ENCODE data around the gene PLK3.
"Not testable (repeated sequence)": the region's sequence is repeated elsewhere in the genome, so short reads cannot be mapped to it uniquely, and the experiment has no call there.

Gene PLK3

GRCh38 chr1:44799770-44800584 is at the start of gene PLK3:
Gene PLK3, plus strand, starts transcription at chr1:44800377. Its CDS starts 87 bp downstream, at chr1:44800464.
- peak; percentile 98 for DNase-seq

GRCh38 chr1:44757420-44757819 is 42.8 kb upstream of the PLK3 start:
- DNase-seq = no peak

DNA sequence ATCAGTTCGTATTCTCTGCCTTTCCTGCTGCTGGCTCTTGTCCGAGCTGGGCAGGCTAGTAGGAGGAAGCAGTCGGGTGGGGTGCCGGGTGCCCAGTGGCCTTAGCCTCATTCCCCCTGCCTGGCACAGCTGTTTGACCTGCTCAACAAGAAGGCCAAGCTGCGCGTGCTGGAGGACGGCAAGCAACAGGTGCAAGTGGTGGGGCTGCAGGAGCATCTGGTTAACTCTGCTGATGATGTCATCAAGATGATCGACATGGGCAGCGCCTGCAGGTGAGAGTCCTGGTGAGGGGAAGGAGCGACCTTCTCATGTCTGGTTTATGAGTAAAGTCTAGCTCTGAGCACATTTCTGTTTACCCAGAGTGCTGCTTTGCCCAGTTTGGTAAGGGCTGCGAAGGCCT is 41.1 kb upstream of the PLK3 start:
- DNase-seq = no peak

DNA sequence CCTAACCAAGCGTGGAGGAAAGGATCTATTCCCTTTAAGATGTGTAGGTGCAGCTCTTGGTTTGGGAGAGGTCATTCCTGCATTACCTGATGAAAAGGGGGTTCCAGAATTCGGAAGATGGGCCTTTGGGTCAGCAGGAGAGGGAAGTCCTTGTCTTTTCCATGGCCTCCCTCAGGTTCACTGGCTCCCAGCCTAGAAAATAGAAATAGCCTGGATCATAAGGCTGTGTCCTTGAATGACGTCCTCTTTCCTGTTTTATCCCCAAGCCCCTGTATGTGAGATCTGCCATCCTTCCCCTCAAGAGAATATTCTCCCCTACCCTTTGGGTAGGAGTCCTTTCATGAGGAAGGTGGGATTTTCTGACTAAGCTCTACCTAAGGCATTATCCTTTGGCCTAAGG is 39.3 kb upstream of the PLK3 start:
- DNase-seq = no peak

- not testable (repeated sequence) for DNase-seq
Observed at GRCh38 chr1:44766421-44766820, 33.8 kb upstream of the PLK3 start.

GRCh38 chr1:44775078-44775929 is 24.9 kb upstream of the PLK3 start, which contains the start of gene RPS8:
Gene RPS8, plus strand, starts transcription at chr1:44775540. Its CDS starts 57 bp downstream, at chr1:44775597.
- peak; percentile 84 for DNase-seq

GRCh38 chr1:44775930-44776729 is 24.0 kb upstream of the PLK3 start:
- no peak for DNase-seq

- DNase-seq = no peak
Observed at GRCh38 chr1:44776730-44777068, 23.5 kb upstream of the PLK3 start.

- DNase-seq = no peak
Observed at GRCh38 chr1:44777547-44777946, 22.6 kb upstream of the PLK3 start.

DNA sequence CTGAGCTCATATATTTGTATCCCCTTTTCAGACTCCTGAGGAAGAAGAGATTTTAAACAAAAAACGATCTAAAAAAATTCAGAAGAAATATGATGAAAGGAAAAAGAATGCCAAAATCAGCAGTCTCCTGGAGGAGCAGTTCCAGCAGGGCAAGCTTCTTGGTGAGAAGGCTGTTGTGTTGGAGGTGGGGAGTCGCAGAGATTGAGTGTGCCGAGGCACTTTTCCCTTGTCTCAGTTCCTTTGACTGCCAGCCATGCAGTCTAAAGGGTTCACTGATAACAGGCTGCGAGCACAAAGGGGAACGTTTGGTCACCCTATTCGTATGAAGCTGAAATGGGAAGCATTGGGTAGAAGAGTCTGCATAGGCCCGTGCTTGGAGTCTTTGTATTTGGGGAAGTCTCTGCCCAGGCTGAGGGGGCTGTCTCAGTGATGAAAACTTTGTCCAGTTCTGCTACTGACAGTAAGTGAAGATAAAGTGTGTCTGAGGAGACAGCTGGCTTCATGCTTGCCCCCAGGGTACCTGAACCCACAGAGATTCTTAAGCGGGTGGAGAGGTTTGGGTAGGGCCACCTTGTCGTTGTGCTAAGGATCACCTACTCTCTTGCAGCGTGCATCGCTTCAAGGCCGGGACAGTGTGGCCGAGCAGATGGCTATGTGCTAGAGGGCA is 22.1 kb upstream of the PLK3 start:
- no peak for DNase-seq

DNA sequence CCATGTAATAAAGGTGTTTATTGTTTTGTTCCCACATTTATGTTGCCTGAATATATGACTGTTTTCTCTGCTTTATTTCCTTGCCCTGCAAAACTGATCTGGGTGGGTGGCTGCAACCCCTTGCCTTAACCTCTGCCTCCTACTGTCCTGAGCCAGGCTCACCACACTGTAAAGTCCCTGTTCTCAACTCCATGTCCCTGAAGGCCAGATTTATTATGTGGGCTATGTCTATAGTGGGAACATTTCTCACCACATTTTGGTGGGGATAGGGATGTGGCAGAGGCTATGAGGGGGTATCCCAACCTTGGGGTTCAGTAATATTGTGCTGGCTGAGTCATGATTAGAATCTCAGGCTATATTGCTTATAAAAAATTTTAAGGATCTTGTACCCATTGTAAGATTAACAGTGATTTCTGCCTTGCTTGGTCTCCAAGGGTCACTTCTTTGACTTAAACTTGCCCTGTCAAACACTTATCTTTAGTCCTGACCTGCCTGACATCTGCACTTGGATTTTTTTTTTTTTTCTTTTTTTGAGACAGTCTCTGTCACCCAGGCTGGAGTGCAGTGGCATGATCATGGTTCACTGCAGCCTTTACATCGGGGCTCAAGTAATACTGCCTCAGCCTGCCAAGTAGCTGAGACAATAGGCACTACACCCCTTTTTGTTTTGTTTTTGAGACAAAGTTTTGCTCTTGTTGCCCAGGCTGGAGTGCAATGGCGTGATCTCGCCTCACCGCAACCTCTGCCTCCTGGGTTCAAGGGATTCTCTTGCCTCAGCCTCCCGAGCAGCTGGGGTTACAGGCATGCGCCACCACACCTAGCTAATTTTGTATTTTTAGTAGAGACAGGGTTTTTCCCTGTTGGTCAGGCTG is 21.2 kb upstream of the PLK3 start:
- no peak for DNase-seq

DNA sequence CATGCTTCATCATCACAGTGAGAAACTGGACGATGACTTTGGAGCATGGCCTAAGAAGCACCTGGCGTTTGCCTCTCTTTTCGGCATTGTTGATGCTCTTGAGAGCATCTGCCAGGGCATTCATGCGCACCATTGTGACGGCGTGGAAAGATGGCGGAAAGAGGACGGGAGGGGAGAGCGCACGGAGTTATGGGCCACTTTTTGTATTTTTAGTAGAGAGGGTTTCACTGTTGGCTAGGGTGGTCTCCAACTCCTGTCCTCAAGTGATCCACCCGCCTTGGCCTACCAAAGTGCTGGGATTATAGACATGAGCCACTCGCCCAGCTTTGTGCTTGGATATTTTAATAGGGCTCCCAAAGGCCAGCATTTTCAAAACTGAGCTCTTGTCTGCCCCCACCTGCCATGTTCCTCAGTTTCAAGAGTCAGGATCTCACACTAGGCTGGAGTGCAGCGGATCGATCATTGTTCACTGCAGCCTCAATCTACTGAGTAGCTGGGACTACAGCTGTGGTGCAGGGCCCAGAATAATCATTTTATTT is 19.5 kb upstream of the PLK3 start:
- no peak for DNase-seq

- no peak for DNase-seq
Observed at GRCh38 chr1:44783697-44784093, 16.5 kb upstream of the PLK3 start.

GRCh38 chr1:44784094-44785028 is 15.8 kb upstream of the PLK3 start:
- no peak for DNase-seq

DNA sequence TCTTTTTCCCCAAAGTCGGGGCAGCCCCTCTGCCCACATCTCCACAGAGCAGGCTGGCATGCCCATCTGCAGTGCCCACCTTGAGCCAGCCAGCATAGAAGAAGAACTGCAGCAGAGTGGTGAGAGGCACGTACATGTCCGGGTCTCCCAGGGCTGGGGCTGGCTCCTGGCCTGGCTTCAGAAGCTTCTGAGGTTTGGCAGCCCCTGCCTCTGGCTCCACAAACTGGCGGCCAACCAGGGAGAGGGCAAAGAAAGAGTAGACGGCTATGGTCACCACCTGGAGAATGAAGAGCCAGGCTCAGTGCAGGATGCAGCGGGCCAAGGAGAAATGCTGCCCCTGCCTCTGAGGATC is 15.2 kb upstream of the PLK3 start:
- DNase-seq = no peak

DNA sequence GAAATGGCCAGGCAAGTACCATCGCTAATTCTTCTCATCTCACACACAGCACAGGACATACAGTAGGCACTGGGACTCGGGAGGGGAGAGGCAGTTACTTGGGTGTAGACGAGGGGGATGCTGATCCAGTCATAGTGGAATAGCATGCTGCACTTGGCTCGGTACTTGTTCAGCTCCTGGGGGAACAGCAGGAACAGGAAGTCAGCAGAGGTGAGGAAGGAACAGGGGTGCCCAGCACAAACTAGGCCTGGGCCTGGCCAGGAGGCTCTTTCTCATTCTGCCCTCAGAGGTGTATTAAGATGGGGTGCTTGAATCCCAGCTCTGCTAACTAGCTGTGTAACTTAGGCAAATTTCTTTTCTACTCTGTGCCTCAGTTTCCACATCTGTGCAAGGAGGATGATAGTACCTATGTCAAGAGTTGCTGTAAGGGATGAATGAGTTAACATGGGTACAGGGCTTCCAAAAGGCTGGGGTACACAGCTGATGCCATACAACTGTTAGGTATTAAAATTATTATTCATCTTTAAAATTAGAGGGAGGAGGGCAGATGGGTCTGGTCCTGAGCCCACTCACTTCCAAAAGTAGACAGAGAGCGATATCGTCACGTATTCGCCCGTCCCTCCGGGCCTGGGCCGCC is 14.6 kb upstream of the PLK3 start:
- DNase-seq = no peak

DNA sequence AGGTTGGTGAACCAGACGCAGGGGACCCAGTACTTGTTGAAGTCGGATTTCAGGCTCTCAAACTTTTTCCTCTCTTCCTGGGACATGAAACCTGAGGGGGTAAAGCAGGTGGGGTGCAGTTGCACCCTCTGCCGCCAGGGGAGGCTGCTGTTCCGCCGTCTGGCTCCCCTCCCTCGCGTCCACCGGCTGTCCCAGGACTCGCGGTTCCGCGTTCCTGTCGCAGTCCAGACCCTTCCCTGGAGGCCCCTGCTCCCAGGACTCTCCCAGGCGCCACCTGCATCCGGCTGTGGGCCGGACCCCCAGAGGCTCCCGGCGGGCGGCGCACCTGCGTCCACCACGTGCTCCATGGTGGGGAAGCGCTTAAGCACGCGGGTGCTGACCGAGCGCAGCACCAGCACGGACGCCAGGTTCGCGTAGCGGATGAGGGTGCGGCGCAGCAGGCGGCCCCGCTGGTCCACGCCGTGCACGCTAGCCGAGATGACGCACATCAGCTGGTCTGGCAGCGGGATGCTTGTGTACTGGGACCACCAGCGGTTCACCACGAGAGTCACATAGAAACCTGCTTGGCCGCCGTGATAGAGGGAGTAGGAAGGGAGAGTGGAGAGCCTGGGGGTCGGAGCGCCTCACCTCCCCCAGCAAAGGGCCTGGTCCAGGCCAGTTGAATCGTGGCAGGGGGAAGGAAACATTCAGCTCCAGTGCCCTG is 13.9 kb upstream of the PLK3 start:
- peak; percentile 72 for DNase-seq

- no peak for DNase-seq
Observed at GRCh38 chr1:44786841-44787426, 13.2 kb upstream of the PLK3 start.

- no peak for DNase-seq
Observed at GRCh38 chr1:44787506-44787905, 12.7 kb upstream of the PLK3 start.
